H1 (cell line): ENCODE results near the gene CAPS. TPM values are rescaled to one million over a fixed set of nuclear protein-coding genes. Genes with fewer than 3 reads are reported as not detected.

Experiments
- CTCF ChIA-PET: fragments of 300-600 bp; sonication (Branson Sonifier 250); formaldehyde crosslinking; loops from one replicate; lab custom pipeline; 2021; ENCODE audit not compliant: partially characterized antibody; lab: Charles Lee
- POLR2A ChIA-PET: fragments of 300-600 bp; sonication (Branson Sonifier 250); formaldehyde crosslinking; loops from one replicate; lab custom pipeline; 2021; ENCODE audit warnings: inconsistent platforms; ENCODE audit not compliant: partially characterized antibody; lab: Charles Lee
- DNase-seq, 2 experiments: peaks; one replicate each; pipeline versions ENCODE4 v3.0.0 to v3.0.0-alpha.2; 2010 to 2022; ENCODE audit warnings: low spot score in 2 of 2, low read depth in 1 of 2, mixed read lengths in 1 of 2
- FAIRE-seq: peaks from 2 replicates; lab custom pipeline; 2011; peaks lifted over from hg19 to GRCh38; lab: Jason Lieb, UNC
- H2AFZ ChIP-seq: 2 replicates; pipeline ENCODE4 v1.8.1; 2012; ENCODE audit warnings: low read length, inconsistent platforms
- H2AK5ac ChIP-seq: 2 replicates; pipeline ENCODE4 v1.6.1; 2013; ENCODE audit warnings: low read depth, low read length
- H2BK120ac ChIP-seq: replicated peaks from 2 replicates; pipeline ENCODE3; 2013; ENCODE audit warnings: low read depth, low read length, inconsistent platforms
- H2BK12ac ChIP-seq: 2 replicates; pipeline ENCODE4 v1.6.1; 2013; ENCODE audit warnings: low read depth, low read length
- H2BK15ac ChIP-seq: 2 replicates; pipeline ENCODE4 v1.6.1; 2013; ENCODE audit warnings: low read length
- H2BK20ac ChIP-seq: 2 replicates; pipeline ENCODE4 v1.6.1; 2013; ENCODE audit warnings: low read length
- H2BK5ac ChIP-seq: 2 replicates; pipeline ENCODE4 v1.6.1; 2013; ENCODE audit warnings: low read depth, low read length
- H3K14ac ChIP-seq: 2 replicates; pipeline ENCODE4 v1.6.1; 2013; ENCODE audit warnings: inconsistent platforms; ENCODE audit not compliant: insufficient read length
- H3K18ac ChIP-seq: 2 replicates; pipeline ENCODE4 v1.6.1; 2013; ENCODE audit warnings: low read length; ENCODE audit errors: extremely low read depth
- H3K23ac ChIP-seq: 2 replicates; pipeline ENCODE4 v1.6.1; 2013; ENCODE audit warnings: inconsistent platforms; ENCODE audit not compliant: insufficient read length
- H3K23me2 ChIP-seq: 2 replicates; pipeline ENCODE4 v1.6.1; 2013; ENCODE audit warnings: low read depth, low read length
- H3K27ac ChIP-seq: 2 replicates; pipeline ENCODE4 v1.6.1; 2011; ENCODE audit warnings: low read depth, low read length, inconsistent platforms
- H3K27me3 ChIP-seq, 4 experiments: replicated peaks in 1 of 4; 1 replicate in 1 of 4; 2 replicates in 3 of 4; pipeline versions ENCODE4 v1.6.1 to v1.8.1; 2011 to 2013; ENCODE audit warnings: low read length in 3 of 4, mild to moderate bottlenecking in 3 of 4, inconsistent platforms in 2 of 4, mixed read lengths in 2 of 4, moderate library complexity in 1 of 4; ENCODE audit not compliant: control insufficient read depth in 3 of 4, insufficient read depth in 3 of 4; ENCODE audit errors: extremely low read depth in 1 of 4
- H3K36me3 ChIP-seq, 4 experiments: 2 replicates each; pipeline versions ENCODE4 v1.6.1 to v1.8.1; 2011 to 2013; ENCODE audit warnings: mild to moderate bottlenecking in 4 of 4, low read length in 3 of 4, moderate library complexity in 2 of 4, control low read depth in 1 of 4, inconsistent platforms in 1 of 4; ENCODE audit not compliant: insufficient read depth in 4 of 4, control insufficient read depth in 2 of 4
- H3K4ac ChIP-seq: replicated peaks from 2 replicates; pipeline ENCODE3; 2013; ENCODE audit warnings: low read length, low read depth, mixed read lengths, inconsistent platforms; ENCODE audit not compliant: insufficient read length
- H3K4me1 ChIP-seq, 4 experiments: replicated peaks in 1 of 4; 1 replicate in 1 of 4; 2 replicates in 3 of 4; pipeline versions ENCODE4 v1.6.1 to v1.8.1; 2011 to 2013; ENCODE audit warnings: low read length in 3 of 4, inconsistent platforms in 2 of 4, mixed read lengths in 1 of 4; ENCODE audit not compliant: insufficient read depth in 4 of 4, control insufficient read depth in 3 of 4
- H3K4me2 ChIP-seq, 2 experiments: 2 replicates each; pipeline versions ENCODE4 v1.6.1 to v1.8.1; 2011 to 2013; ENCODE audit warnings: low read depth in 2 of 2, low read length in 2 of 2, control low read depth in 1 of 2, inconsistent platforms in 1 of 2, mild to moderate bottlenecking in 1 of 2; ENCODE audit not compliant: insufficient read depth in 1 of 2
- H3K4me3 ChIP-seq, 4 experiments: fragments of 200-600, 300-600 bp in 1 of 4; sonication (generic), shearing (Covaris generic), sonication (Bioruptor Twin) in 1 of 4; 2 replicates each; pipeline versions ENCODE4 v1.5.1 to v1.8.1; 2011 to 2016; ENCODE audit warnings: low read length in 4 of 4, low read depth in 3 of 4, control low read depth in 2 of 4, inconsistent platforms in 2 of 4, mild to moderate bottlenecking in 2 of 4, mixed read lengths in 1 of 4, moderate library complexity in 1 of 4; ENCODE audit not compliant: insufficient read depth in 2 of 4; ENCODE audit errors: extremely low read depth in 1 of 4
- H3K56ac ChIP-seq: replicated peaks from 2 replicates; pipeline ENCODE3; 2013; ENCODE audit warnings: low read depth, mild to moderate bottlenecking, mixed read lengths, low read length, inconsistent platforms; ENCODE audit not compliant: insufficient read length
- H3K79me1 ChIP-seq: 2 replicates; pipeline ENCODE4 v1.6.1; 2013; ENCODE audit warnings: low read depth, low read length, control low read depth
- H3K79me2 ChIP-seq, 2 experiments: 2 replicates each; pipeline versions ENCODE4 v1.6.1 to v1.8.1; 2012 to 2013; ENCODE audit warnings: low read length in 2 of 2, mild to moderate bottlenecking in 2 of 2, inconsistent platforms in 1 of 2; ENCODE audit not compliant: insufficient read depth in 2 of 2, control insufficient read depth in 1 of 2
- H3K9ac ChIP-seq, 4 experiments: replicated peaks in 1 of 4; 1 replicate in 1 of 4; 2 replicates in 3 of 4; pipeline versions ENCODE4 v1.6.1 to v1.8.1; 2011 to 2013; ENCODE audit warnings: low read depth in 3 of 4, low read length in 3 of 4, control low read depth in 2 of 4, mild to moderate bottlenecking in 2 of 4, moderate library complexity in 2 of 4, inconsistent platforms in 1 of 4; ENCODE audit errors: extremely low read depth in 1 of 4
- H3K9me3 ChIP-seq, 2 experiments: 2 replicates each; pipeline versions ENCODE4 v1.6.1 to v1.8.1; 2012 to 2013; ENCODE audit warnings: mild to moderate bottlenecking in 2 of 2, moderate library complexity in 2 of 2, control low read depth in 1 of 2, inconsistent platforms in 1 of 2, low read depth in 1 of 2, low read length in 1 of 2, mixed read lengths in 1 of 2; ENCODE audit not compliant: insufficient read depth in 2 of 2
- H4K20me1 ChIP-seq, 2 experiments: replicated peaks in 1 of 2; 2 replicates each; pipeline versions ENCODE3 to v1.8.1; 2011 to 2013; ENCODE audit warnings: inconsistent platforms in 2 of 2, low read length in 2 of 2, mild to moderate bottlenecking in 1 of 2; ENCODE audit not compliant: insufficient read depth in 2 of 2, control insufficient read depth in 1 of 2
- H4K5ac ChIP-seq: 2 replicates; pipeline ENCODE4 v1.6.1; 2013; ENCODE audit warnings: low read length, low read depth, mixed read lengths, inconsistent platforms; ENCODE audit not compliant: insufficient read length
- H4K8ac ChIP-seq: 2 replicates; pipeline ENCODE4 v1.8.0; 2013; ENCODE audit warnings: mild to moderate bottlenecking, moderate library complexity, low read length, inconsistent platforms; ENCODE audit not compliant: insufficient read depth; ENCODE audit errors: extremely low read depth
- H4K91ac ChIP-seq: replicated peaks from 2 replicates; pipeline ENCODE3; 2013; ENCODE audit warnings: low read length, mixed read lengths, inconsistent platforms; ENCODE audit not compliant: insufficient read length
- CHD1 ChIP-seq: IDR thresholded peaks from 2 replicates; pipeline ENCODE4 v1.6.1; 2012; ENCODE audit warnings: low read depth, low read length, improper control_type of control experiment
- CREB1 ChIP-seq: IDR thresholded peaks from 2 replicates; pipeline ENCODE4 v1.6.1; 2012; ENCODE audit warnings: inconsistent platforms
- MAFK ChIP-seq: IDR thresholded peaks from 2 replicates; pipeline ENCODE4 v1.6.1; 2012; ENCODE audit warnings: low read depth, mild to moderate bottlenecking, improper control_type of control experiment, low read length
- RXRA ChIP-seq: IDR thresholded peaks from 2 replicates; pipeline ENCODE4 v1.6.1; 2011; ENCODE audit warnings: low read depth, mild to moderate bottlenecking, low read length, moderate library complexity; ENCODE audit not compliant: insufficient read depth
- SIRT6 ChIP-seq: IDR thresholded peaks from one replicate; pipeline ENCODE4 v1.7.1; 2012; ENCODE audit warnings: low read length, inconsistent platforms
- SP1 ChIP-seq: IDR thresholded peaks from 2 replicates; pipeline ENCODE4 v1.6.1; 2011; ENCODE audit warnings: low read depth, low read length
- ZNF274 ChIP-seq: IDR thresholded peaks from 2 replicates; pipeline ENCODE4 v1.7.0; 2012; ENCODE audit warnings: low read length, borderline replicate concordance; ENCODE audit errors: extremely low read depth
- WGBS, 2 experiments: shearing (Covaris generic) in 1 of 2; methylation state at CpG; one replicate each; pipeline versions ENCODE4 v1.1.6 to v1.1.7; 2013 to 2015; ENCODE audit warnings: low lambda C conversion rate in 2 of 2, mixed read lengths in 2 of 2, inconsistent platforms in 1 of 2, low coverage in 1 of 2, missing lambda C conversion rate in 1 of 2; ENCODE audit not compliant: insufficient replicate concordance in 2 of 2, insufficient coverage in 1 of 2, insufficient read length in 1 of 2; ENCODE audit errors: extremely low coverage in 1 of 2, missing lambda C conversion rate in 1 of 2; 5-methylcytosine and 5-hydroxymethylcytosine counted together
- polyA plus RNA-seq, 7 experiments: library from polyadenylated mRNA; depleted of rRNA in 3 of 7; stranded (reverse) in 5 of 7; unstranded in 2 of 7; fragments of >200 nt in 5 of 7; fragments of 200-250 nt in 2 of 7; gene quantifications; 1 replicate in 5 of 7; 2 replicates in 1 of 7; 4 replicates in 1 of 7; pipeline versions ENCODE4 v1.2.1 to v1.2.3, GENCODE V29; 2011 to 2013; ENCODE audit warnings: missing spikeins in 2 of 7, mixed read lengths in 2 of 7
- total RNA-seq: library from RNA; stranded (reverse); fragmentation: NEBNext Ultra II Directional; extraction: Animal tissue kit (Norgen Biotek cat#: 25700); gene quantifications from 2 replicates; pipeline ENCODE4 v1.2.1, GENCODE V29; 2021

The CAPS gene
- total and polyA plus RNA-seq, 2 of the 8 experiments (the other 6 are each of a cell fraction or from before 2014, with no cell fraction given): 2.1 to 2.4 TPM

GRCh38 chr19:5961969-5962945 is 48.2 kb downstream of the CAPS start:
- Histone ChIP-seq H2AFZ (no peak overlapping the region), H2BK12ac (no peak overlapping the region; the same call in 1 of the 2 replicates), H4K8ac (no peak overlapping the region), H3K14ac (no peak overlapping the region), H3K4ac (no peak overlapping the region), H3K4me1 (peaks cover 7 to 27% (median 14%) of the 10 kb centered on the region in 4 experiments), H2BK5ac (peak overlapping the region; percentile 61; the same call in 1 of the 2 replicates), H3K4me3 (no peak overlapping the region), H3K4me2 (no peak overlapping the region; a peak in 1 of 4 replicates), H4K5ac (no peak overlapping the region), H4K20me1 (peaks cover 59 to 60% of the 10 kb centered on the region in 2 experiments), H2BK15ac (no peak overlapping the region), H3K27ac (no peak overlapping the region), H3K18ac (no peak overlapping the region), H3K23ac (no peak overlapping the region), H3K36me3 (no peaks in the 10 kb centered on the region), H4K91ac (no peak overlapping the region), H3K27me3 (no peaks in the 10 kb centered on the region), H3K79me1 (peaks cover 55% of the 10 kb centered on the region), H3K79me2 (peaks cover 12 to 96% of the 10 kb centered on the region in 2 experiments; a peak in 3 of 4 replicates), H3K9me3 (no peaks in the 10 kb centered on the region), H3K9ac (no peak overlapping the region), H2BK20ac (no peak overlapping the region), H2AK5ac (no peak overlapping the region), H2BK120ac (no peak overlapping the region), H3K23me2 (no peaks in the 10 kb centered on the region), H3K56ac (no peak overlapping the region)
- 85% methylated on average over 26 of the region's 29 CpGs; no CpG with 5 or more reads in 1 of the 2 experiments for WGBS, 2 experiments
- ChIA-PET CTCF (interaction anchor here (1.0 to 2.0 kb wide), 3 partner anchors 10 to 158 kb away, joined by 3 to 7 read pairs (median 3); no protein-coding TSS in a partner anchor), POLR2A (interaction anchor here (1.0 to 2.7 kb wide), 5 partner anchors 11 to 135 kb away, joined by 4 to 11 read pairs (median 6); partner anchors contain the start of genes NDUFA11, RANBP3 and VMAC)
- TF ChIP-seq RXRA (no peak), CHD1 (no peak), MAFK (no peak), CREB1 (no peak), SP1 (no peak), SIRT6 (no peak), ZNF274 (no peak)
- no peak for DNase-seq
- no peak for FAIRE-seq
